Fibroblast of skin of back (primary cell): ENCODE results near the gene RTN4R.
"Not testable (repeated sequence)": the region's sequence is repeated elsewhere in the genome, so short reads cannot be mapped to it uniquely, and the experiment has no call there.

Source experiments
- DNase-seq: peaks from one replicate; pipeline ENCODE4 v3.0.0-alpha.2; 2013

The RTN4R gene

GRCh38 chr22:20271114-20271994, 3.2 kb upstream of the RTN4R start:
- no peak for DNase-seq

- DNase-seq = not testable (repeated sequence)
Observed at GRCh38 chr22:20270190-20271113, 2.3 kb upstream of the RTN4R start.

- not testable (repeated sequence) for DNase-seq
Observed at GRCh38 chr22:20269673-20270072, 1.6 kb upstream of the RTN4R start.

GRCh38 chr22:20269201-20269600, 1.1 kb upstream of the RTN4R start:
- DNase-seq = not testable (repeated sequence)

GRCh38 chr22:20267441-20268278, 458 bp downstream of the RTN4R start:
- no peak for DNase-seq

- DNase-seq = not testable (repeated sequence)
Observed at GRCh38 chr22:20266667-20267440, 1.3 kb downstream of the RTN4R start.

- not testable (repeated sequence) for DNase-seq
Observed at GRCh38 chr22:20265772-20266666, 2.1 kb downstream of the RTN4R start.

- no peak for DNase-seq
Observed at GRCh38 chr22:20264614-20265452, 3.3 kb downstream of the RTN4R start.

- DNase-seq = not testable (repeated sequence)
Observed at GRCh38 chr22:20263404-20264281, 4.5 kb downstream of the RTN4R start.

GRCh38 chr22:20262582-20263147, 5.5 kb downstream of the RTN4R start:
- no peak for DNase-seq

- DNase-seq = no peak
Observed at GRCh38 chr22:20261848-20262581, 6.1 kb downstream of the RTN4R start.

GRCh38 chr22:20260071-20260765, 7.9 kb downstream of the RTN4R start:
- no peak for DNase-seq

- DNase-seq = no peak
Observed at GRCh38 chr22:20259327-20259688, 8.8 kb downstream of the RTN4R start.

GRCh38 chr22:20258584-20259326, 9.4 kb downstream of the RTN4R start:
- no peak for DNase-seq

GRCh38 chr22:20258021-20258299, 10.2 kb downstream of the RTN4R start:
- no peak for DNase-seq
